Subcutaneous abdominal adipose tissue (tissue), 5 donors: ENCODE data around the gene PUS10.
"Not testable (repeated sequence)": the region's sequence is repeated elsewhere in the genome, so short reads cannot be mapped to it uniquely, and the experiment has no call there.

Experiments used
- H3K27ac ChIP-seq: one replicate; pipeline ENCODE4 v1.7.0; 2013; ENCODE audit warnings: low read depth, mild to moderate bottlenecking, inconsistent platforms, low read length, moderate library complexity
- H3K27me3 ChIP-seq, 5 donors: one replicate each; pipeline ENCODE4 v1.7.0; 2013; ENCODE audit warnings: low read length in 5 of 5, inconsistent platforms in 1 of 5; ENCODE audit not compliant: control insufficient read depth in 5 of 5, insufficient read depth in 4 of 5
- H3K36me3 ChIP-seq, 5 donors: one replicate each; pipeline ENCODE4 v1.7.0; 2013; ENCODE audit warnings: low read length in 5 of 5; ENCODE audit not compliant: control insufficient read depth in 5 of 5, insufficient read depth in 5 of 5
- H3K4me1 ChIP-seq, 5 donors: one replicate each; pipeline ENCODE4 v1.7.0; 2013; ENCODE audit warnings: low read length in 5 of 5, mild to moderate bottlenecking in 3 of 5, moderate library complexity in 1 of 5; ENCODE audit not compliant: control insufficient read depth in 5 of 5, insufficient read depth in 5 of 5
- H3K4me3 ChIP-seq, 5 donors: one replicate each; pipeline ENCODE4 v1.7.0; 2013; ENCODE audit warnings: low read length in 5 of 5, low read depth in 1 of 5
- H3K9ac ChIP-seq, 5 donors: one replicate each; pipeline ENCODE4 v1.7.0; 2013; ENCODE audit warnings: low read length in 5 of 5, mild to moderate bottlenecking in 4 of 5, moderate library complexity in 3 of 5
- H3K9me3 ChIP-seq, 5 donors: one replicate each; pipeline ENCODE4 v1.7.0; 2013; ENCODE audit warnings: low read length in 5 of 5; ENCODE audit not compliant: control insufficient read depth in 5 of 5
- donor health status: healthy.
- donor health status: healthy.
- donor health status: healthy.
- donor health status: healthy.
- donor health status: healthy.

PUS10 gene

GRCh38 chr2:61014763-61015162, 3.3 kb downstream of the PUS10 start:
- no peaks in the 10 kb centered on the region for H3K27me3 ChIP-seq
- H3K4me1 ChIP-seq: peaks cover 0 to 44% (median 35%) of the 10 kb centered on the region in 5 donors
- peak overlapping the region; percentile 88 for H3K27ac ChIP-seq
- H3K4me3 ChIP-seq: no peak overlapping the region
- no peaks in the 10 kb centered on the region for H3K36me3 ChIP-seq
- H3K9ac ChIP-seq: peak overlapping the region in 1 of 5 donors; percentile 28
- no peaks in the 10 kb centered on the region for H3K9me3 ChIP-seq

DNA sequence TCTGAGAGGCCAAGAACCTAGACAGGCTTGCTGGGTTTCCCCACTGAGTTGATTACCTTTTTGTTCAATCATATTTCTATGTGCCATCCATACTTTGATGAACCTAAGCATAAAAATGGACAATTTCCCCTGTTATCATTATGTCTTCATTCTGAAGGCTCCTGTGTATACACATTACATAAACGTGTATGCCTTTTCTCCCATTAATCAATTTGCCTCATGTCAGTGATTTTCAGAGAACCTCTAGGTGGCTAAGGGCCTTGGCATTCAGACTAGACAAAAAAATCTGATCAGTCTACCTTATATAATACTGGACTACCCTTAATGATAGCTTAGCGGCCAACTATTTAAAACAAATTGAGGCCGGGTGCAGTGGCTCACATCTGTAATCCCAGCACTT, 4.7 kb downstream of the PUS10 start:
- no peak overlapping the region for H3K9ac ChIP-seq
- H3K4me1 ChIP-seq: peaks cover 0 to 33% (median 23%) of the 10 kb centered on the region in 5 donors
- peak overlapping the region; percentile 88 for H3K27ac ChIP-seq
- H3K27me3 ChIP-seq: no peaks in the 10 kb centered on the region
- H3K4me3 ChIP-seq: no peak overlapping the region
- no peaks in the 10 kb centered on the region for H3K36me3 ChIP-seq
- no peaks in the 10 kb centered on the region for H3K9me3 ChIP-seq

DNA sequence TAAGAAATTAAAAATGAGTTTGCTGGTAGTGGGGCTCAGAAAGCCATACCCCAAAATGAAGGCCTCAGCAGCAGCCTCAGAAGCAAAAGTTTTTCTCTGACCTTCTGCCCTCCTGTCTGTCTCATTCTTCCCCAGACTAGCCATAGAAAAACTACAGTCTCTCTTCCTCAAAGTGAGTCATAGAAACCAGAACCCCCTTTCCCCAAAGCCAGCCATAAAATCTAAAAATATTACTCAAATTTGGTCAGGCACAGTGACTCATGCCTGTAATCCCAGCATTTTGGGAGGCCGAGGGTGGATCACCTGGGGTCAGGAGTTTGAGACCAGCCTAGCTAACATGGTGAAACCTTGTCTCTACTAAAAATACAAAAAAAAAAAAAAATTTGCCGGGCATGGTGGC, 5.8 kb downstream of the PUS10 start:
- H3K4me3 ChIP-seq, H3K27me3 ChIP-seq, H3K9me3 ChIP-seq, H3K36me3 ChIP-seq: not testable (repeated sequence)
- H3K4me1 ChIP-seq: peaks cover 0 to 30% (median 23%) of the 10 kb centered on the region in 5 donors
- H3K27ac ChIP-seq: peak overlapping the region; percentile 62
- H3K9ac ChIP-seq: peak overlapping the region in 2 of 5 donors; percentile 47 to 51

- Histone ChIP-seq H3K9ac (peak overlapping the region in 2 of 5 donors; percentile 47 to 51), H3K36me3 (no peaks in the 10 kb centered on the region), H3K27me3 (no peaks in the 10 kb centered on the region), H3K9me3 (no peaks in the 10 kb centered on the region), H3K4me1 (peaks cover 0 to 30% (median 20%) of the 10 kb centered on the region in 5 donors), H3K27ac (peak overlapping the region; percentile 62), H3K4me3 (no peak overlapping the region)
These were observed 6.4 kb downstream of the PUS10 start for GRCh38 chr2:61011678-61012077.

- Histone ChIP-seq H3K4me1 (peaks cover 0 to 12% (median 7%) of the 10 kb centered on the region in 5 donors), H3K4me3 (no peak overlapping the region), H3K9me3 (no peaks in the 10 kb centered on the region), H3K27me3 (no peaks in the 10 kb centered on the region), H3K9ac (no peak overlapping the region), H3K27ac (no peak overlapping the region), H3K36me3 (no peaks in the 10 kb centered on the region)
These were observed 8.7 kb downstream of the PUS10 start for GRCh38 chr2:61009355-61009754.

DNA sequence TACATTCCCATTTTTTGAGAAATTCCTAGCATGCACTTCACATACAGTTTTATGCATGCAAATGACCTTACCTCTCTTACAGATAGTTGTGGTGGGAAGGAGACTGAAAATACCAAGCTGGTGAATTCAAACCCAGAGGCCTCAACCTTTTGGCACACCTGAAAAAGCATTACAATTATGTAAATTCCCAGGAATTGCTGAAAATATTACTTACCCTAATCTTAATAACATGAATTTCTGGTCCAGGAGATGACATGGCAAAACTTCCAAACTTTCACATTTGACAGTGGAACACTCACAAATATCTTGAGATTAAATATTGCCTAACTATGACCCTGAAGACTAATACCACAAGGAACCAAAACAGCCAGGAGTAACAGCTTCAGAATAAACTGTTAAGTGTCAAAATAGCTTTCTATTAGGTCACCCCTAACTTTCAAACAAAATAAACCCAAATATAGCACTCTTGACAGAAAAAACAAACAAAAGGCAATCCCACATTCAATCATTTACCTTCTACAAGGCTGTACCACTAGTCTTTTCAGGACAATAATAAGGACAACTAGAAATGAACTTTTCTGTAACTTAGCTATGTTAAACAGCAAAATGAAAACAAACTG, 11.5 kb downstream of the PUS10 start:
- Histone ChIP-seq H3K9ac (no peak overlapping the region), H3K27ac (peak overlapping the region; percentile 39), H3K9me3 (no peaks in the 10 kb centered on the region), H3K36me3 (no peaks in the 10 kb centered on the region), H3K4me1 (peaks cover 0 to 8% (median 1%) of the 10 kb centered on the region in 5 donors), H3K4me3 (no peak overlapping the region), H3K27me3 (no peaks in the 10 kb centered on the region)

DNA sequence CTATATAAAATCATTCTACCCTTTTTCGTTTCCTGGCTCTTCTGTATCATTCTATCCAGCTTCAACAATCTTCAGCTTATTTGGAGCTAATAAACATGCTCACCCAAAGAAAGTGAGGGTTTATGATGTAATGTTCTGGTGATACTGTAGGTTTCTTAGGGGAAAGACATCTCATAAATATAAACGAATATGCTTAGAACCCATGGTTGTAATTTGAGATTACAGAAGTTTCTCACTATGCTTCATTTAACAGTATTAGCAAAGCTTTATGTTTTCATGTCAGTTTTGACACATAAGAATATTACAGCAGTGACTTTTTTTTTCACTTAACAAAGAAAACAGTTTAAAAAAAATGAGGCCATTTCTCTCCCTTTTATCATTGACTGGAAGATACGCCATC, 12.3 kb downstream of the PUS10 start:
- H3K36me3 ChIP-seq: no peaks in the 10 kb centered on the region
- no peak overlapping the region for H3K27ac ChIP-seq
- H3K27me3 ChIP-seq: no peaks in the 10 kb centered on the region
- H3K4me3 ChIP-seq: no peak overlapping the region
- H3K9me3 ChIP-seq: no peaks in the 10 kb centered on the region
- peaks cover 0 to 6% (median 0%) of the 10 kb centered on the region in 5 donors for H3K4me1 ChIP-seq
- H3K9ac ChIP-seq: no peak overlapping the region

GRCh38 chr2:60998628-60999545, 19.2 kb downstream of the PUS10 start:
- Histone ChIP-seq H3K27me3 (no peaks in the 10 kb centered on the region), H3K36me3 (no peaks in the 10 kb centered on the region), H3K4me3 (no peak overlapping the region), H3K9ac (no peak overlapping the region), H3K4me1 (peaks cover 0 to 4% (median 0%) of the 10 kb centered on the region in 5 donors), H3K27ac (no peak overlapping the region), H3K9me3 (no peaks in the 10 kb centered on the region)

- H3K36me3 ChIP-seq: no peaks in the 10 kb centered on the region
- peaks cover 0 to 9% (median 4%) of the 10 kb centered on the region in 5 donors for H3K9me3 ChIP-seq
- H3K9ac ChIP-seq: no peak overlapping the region
- H3K27ac ChIP-seq: no peak overlapping the region
- H3K27me3 ChIP-seq: no peaks in the 10 kb centered on the region
- no peak overlapping the region for H3K4me3 ChIP-seq
- peaks cover 0 to 4% (median 0%) of the 10 kb centered on the region in 5 donors for H3K4me1 ChIP-seq
These were observed 23.9 kb downstream of the PUS10 start for GRCh38 chr2:60994131-60994530.

DNA sequence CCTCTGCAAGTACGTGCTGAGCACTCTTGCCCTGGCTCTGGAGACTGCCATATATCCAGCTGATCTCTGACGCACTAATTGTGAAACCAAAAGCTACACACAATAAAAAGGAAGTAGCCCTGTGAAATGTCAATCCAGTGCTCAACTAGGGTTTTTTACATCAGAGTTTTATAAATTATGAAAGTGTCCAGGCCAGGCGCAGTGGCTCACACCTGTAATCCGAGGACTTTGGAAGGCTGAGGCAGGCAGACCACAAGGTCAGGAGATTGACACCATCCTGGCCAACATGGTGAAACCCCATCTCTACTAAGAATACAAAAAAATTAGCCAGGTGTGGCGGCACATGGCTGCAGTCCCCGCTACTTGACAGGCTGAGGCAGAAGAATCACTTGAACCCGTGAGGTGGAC, 25.1 kb downstream of the PUS10 start:
- Histone ChIP-seq H3K27ac (no peak overlapping the region), H3K4me1 (peaks cover 0 to 4% (median 0%) of the 10 kb centered on the region in 5 donors), H3K9ac (no peak overlapping the region), H3K27me3 (no peaks in the 10 kb centered on the region), H3K4me3 (no peak overlapping the region), H3K36me3 (no peaks in the 10 kb centered on the region), H3K9me3 (peaks cover 0 to 9% (median 4%) of the 10 kb centered on the region in 5 donors)
